Astrocyte (in vitro differentiated cells and primary cell): Measurements from ENCODE around the gene PLAAT4. TPM values are rescaled to one million over a fixed set of nuclear protein-coding genes. Genes with fewer than 3 reads are reported as not detected.

Experiments
- DNase-seq: peaks from one replicate; pipeline ENCODE4 v3.0.0-alpha.2; 2010; ENCODE audit warnings: low read depth
- FAIRE-seq: peaks from 2 replicates; lab custom pipeline; 2011; peaks lifted over from hg19 to GRCh38; lab: Jason Lieb, UNC
- H2AFZ ChIP-seq: 2 replicates; pipeline ENCODE4 v1.6.0; 2012; ENCODE audit warnings: low read depth, low read length, inconsistent platforms
- H3K27ac ChIP-seq: 2 replicates; pipeline ENCODE4 v1.5.1; 2011; ENCODE audit warnings: low read depth, low read length, inconsistent platforms
- H3K27me3 ChIP-seq: 2 replicates; pipeline ENCODE4 v1.6.0; 2011; ENCODE audit warnings: low read length, inconsistent platforms; ENCODE audit not compliant: insufficient read depth
- H3K36me3 ChIP-seq: 2 replicates; pipeline ENCODE4 v1.5.1; 2011; ENCODE audit warnings: low read length, inconsistent platforms; ENCODE audit not compliant: insufficient read depth
- H3K4me1 ChIP-seq: 2 replicates; pipeline ENCODE4 v1.5.1; 2011; ENCODE audit warnings: low read length, inconsistent platforms; ENCODE audit not compliant: insufficient read depth
- H3K4me2 ChIP-seq: 2 replicates; pipeline ENCODE4 v1.6.0; 2012; ENCODE audit warnings: low read length, inconsistent platforms
- H3K4me3 ChIP-seq: 2 replicates; pipeline ENCODE4 v1.5.1; 2011; ENCODE audit warnings: low read depth, mild to moderate bottlenecking, low read length, inconsistent platforms; ENCODE audit not compliant: insufficient read depth
- H3K79me2 ChIP-seq: 2 replicates; pipeline ENCODE4 v1.6.0; 2012; ENCODE audit warnings: mild to moderate bottlenecking, low read length, inconsistent platforms; ENCODE audit not compliant: insufficient read depth
- H3K9ac ChIP-seq: 2 replicates; pipeline ENCODE4 v1.6.0; 2012; ENCODE audit warnings: mild to moderate bottlenecking, low read length, inconsistent platforms
- H3K9me3 ChIP-seq: 2 replicates; pipeline ENCODE4 v1.5.1; 2012; ENCODE audit warnings: low read depth, mild to moderate bottlenecking, low read length, inconsistent platforms; ENCODE audit not compliant: insufficient read depth
- H4K20me1 ChIP-seq: 2 replicates; pipeline ENCODE4 v1.6.0; 2012; ENCODE audit warnings: low read length, inconsistent platforms; ENCODE audit not compliant: insufficient read depth
- H3K27ac Mint-ChIP-seq: one replicate; pipeline ENCODE4 v1.8.0; 2021; ENCODE audit warnings: mild to moderate bottlenecking, mixed read lengths; ENCODE audit not compliant: unreplicated experiment
- H3K27me3 Mint-ChIP-seq: one replicate; pipeline ENCODE4 v1.8.0; 2021; ENCODE audit warnings: low read depth, mixed read lengths; ENCODE audit not compliant: unreplicated experiment
- H3K36me3 Mint-ChIP-seq: one replicate; pipeline ENCODE4 v1.8.0; 2021; ENCODE audit warnings: low read depth, mixed read lengths; ENCODE audit not compliant: unreplicated experiment
- H3K4me1 Mint-ChIP-seq: one replicate; pipeline ENCODE4 v1.8.0; 2021; ENCODE audit warnings: low read depth, mixed read lengths; ENCODE audit not compliant: unreplicated experiment
- H3K4me3 Mint-ChIP-seq: one replicate; pipeline ENCODE4 v1.8.0; 2021; ENCODE audit warnings: mild to moderate bottlenecking, moderate library complexity, mixed read lengths; ENCODE audit not compliant: unreplicated experiment
- H3K9me3 Mint-ChIP-seq: one replicate; pipeline ENCODE4 v1.8.0; 2021; ENCODE audit warnings: mild to moderate bottlenecking, mixed read lengths; ENCODE audit not compliant: unreplicated experiment
- CTCF ChIP-seq: IDR thresholded peaks from 2 replicates; pipeline ENCODE4 v1.5.1; 2011; ENCODE audit warnings: low read depth, mild to moderate bottlenecking, inconsistent platforms, low read length, moderate library complexity; ENCODE audit not compliant: insufficient read depth
- EZH2 ChIP-seq: IDR thresholded peaks from 2 replicates; pipeline ENCODE4 v1.6.1; 2012; ENCODE audit warnings: mild to moderate bottlenecking, low read length, inconsistent platforms; ENCODE audit not compliant: insufficient read depth
- total RNA-seq: library from RNA; stranded (reverse); gene quantifications from 2 replicates; pipeline ENCODE4 v1.2.1, GENCODE V29; 2021

Gene PLAAT4
- total RNA-seq, 1 donor from 2014 or later: 4.9 TPM

- Histone ChIP-seq H3K36me3 (no peaks in the 10 kb centered on the region), H3K27ac (no peak overlapping the region), H3K27me3 (no peaks in the 10 kb centered on the region), H3K4me1 (no peaks in the 10 kb centered on the region), H3K9ac (no peak overlapping the region), H2AFZ (no peak overlapping the region), H3K79me2 (no peaks in the 10 kb centered on the region), H3K9me3 (no peaks in the 10 kb centered on the region), H3K4me3 (no peak overlapping the region), H4K20me1 (no peaks in the 10 kb centered on the region), H3K4me2 (no peak overlapping the region)
- Mint-ChIP-seq H3K36me3 (peaks cover 5% of the 10 kb centered on the region), H3K9me3 (no peaks in the 10 kb centered on the region), H3K4me3 (no peak overlapping the region), H3K4me1 (no peaks in the 10 kb centered on the region), H3K27ac (no peak overlapping the region), H3K27me3 (no peaks in the 10 kb centered on the region)
- TF ChIP-seq CTCF (no peak), EZH2 (no peak)
- FAIRE-seq (no peak), DNase-seq (no peak)
These were observed 53.6 kb downstream of the PLAAT4 start for GRCh38 chr11:63590024-63590788.

GRCh38 chr11:63592975-63593395 is 56.4 kb downstream of the PLAAT4 start:
- Histone ChIP-seq H3K36me3 (no peaks in the 10 kb centered on the region), H2AFZ (no peak overlapping the region), H3K9me3 (no peaks in the 10 kb centered on the region), H3K4me1 (no peaks in the 10 kb centered on the region), H3K79me2 (no peaks in the 10 kb centered on the region), H3K4me3 (no peak overlapping the region), H3K27me3 (no peaks in the 10 kb centered on the region), H4K20me1 (no peaks in the 10 kb centered on the region), H3K27ac (no peak overlapping the region), H3K9ac (no peak overlapping the region), H3K4me2 (no peak overlapping the region)
- H3K36me3 Mint-ChIP-seq: peaks cover 8% of the 10 kb centered on the region
- peaks cover 4% of the 10 kb centered on the region for H3K9me3 Mint-ChIP-seq
- TF ChIP-seq EZH2 (no peak), CTCF (peak; percentile 72)
- H3K4me1 Mint-ChIP-seq: peaks cover 3% of the 10 kb centered on the region
- no peaks in the 10 kb centered on the region for H3K27me3 Mint-ChIP-seq
- no peak overlapping the region for H3K4me3 Mint-ChIP-seq
- DNase-seq (no peak), FAIRE-seq (no peak)
- H3K27ac Mint-ChIP-seq: no peak overlapping the region

- no peaks in the 10 kb centered on the region for H4K20me1 ChIP-seq
- Mint-ChIP-seq H3K27me3 (no peaks in the 10 kb centered on the region), H3K4me3 (no peak overlapping the region), H3K27ac (no peak overlapping the region), H3K36me3 (peaks cover 10% of the 10 kb centered on the region), H3K4me1 (peaks cover 8% of the 10 kb centered on the region), H3K9me3 (peaks cover 4% of the 10 kb centered on the region)
- no peak overlapping the region for H2AFZ ChIP-seq
- no peak overlapping the region for H3K4me3 ChIP-seq
- H3K4me1 ChIP-seq: no peaks in the 10 kb centered on the region
- H3K36me3 ChIP-seq: no peaks in the 10 kb centered on the region
- no peaks in the 10 kb centered on the region for H3K27me3 ChIP-seq
- FAIRE-seq (no peak), DNase-seq (no peak)
- H3K79me2 ChIP-seq: no peaks in the 10 kb centered on the region
- TF ChIP-seq CTCF (no peak), EZH2 (no peak)
- H3K9ac ChIP-seq: no peak overlapping the region
- H3K9me3 ChIP-seq: no peaks in the 10 kb centered on the region
- no peak overlapping the region for H3K4me2 ChIP-seq
- no peak overlapping the region for H3K27ac ChIP-seq
These were observed 58.7 kb downstream of the PLAAT4 start for GRCh38 chr11:63595296-63595695.
